HCT116 (cell line): ENCODE measurements around the gene MRAS. TPM values are rescaled to one million over a fixed set of nuclear protein-coding genes. Genes with fewer than 3 reads are reported as not detected.

ENCODE experiments used
- ATAC-seq: fragments of 200-7000 bp; cut with Tn5 transposase; 2 replicates; pipeline ENCODE4 v1.9.1; 2020; ENCODE audit warnings: mild to moderate bottlenecking, moderate library complexity
- BruUV-seq: library from RNA; stranded (reverse); fragments of 400-500 nt; replicated peaks from 2 replicates; lab custom pipeline; 2021; lab: Mats Ljungman, UMichigan
- CTCF ChIA-PET: fragments of 300-600 bp; sonication (Branson Sonifier 250); formaldehyde crosslinking; loops from one replicate; lab custom pipeline; 2021; ENCODE audit warnings: antibody characterized with exemption; lab: Charles Lee
- POLR2A ChIA-PET: fragments of 300-600, 350-600 bp; sonication (Branson Sonifier 250); formaldehyde crosslinking; loops from one replicate; lab custom pipeline; 2021; ENCODE audit warnings: antibody characterized with exemption; lab: Charles Lee
- RAD21 ChIA-PET, 2 experiments: fragments of 300-600 bp; sonication (Branson Sonifier 250); formaldehyde crosslinking; loops; one replicate each; lab custom pipeline; 2023; ENCODE audit warnings: low total read pairs in 2 of 2; ENCODE audit not compliant: uncharacterized antibody in 2 of 2, unreplicated experiment in 2 of 2, low non-redundant PET in 1 of 2; lab: Charles Lee
- DNase-seq: peaks from one replicate; pipeline ENCODE4 v3.0.0-alpha.2; 2010; ENCODE audit warnings: low read depth, low spot score
- H2AFZ ChIP-seq: fragments of 200-600 bp; shearing (Covaris generic), sonication (generic); 2 replicates; pipeline ENCODE4 v1.6.1; 2017; ENCODE audit warnings: low read depth, mixed run types, mixed read lengths, antibody characterized with exemption, low read length; ENCODE audit not compliant: poor library complexity, severe bottlenecking
- H3K27ac ChIP-seq: 2 replicates; pipeline ENCODE4 v1.5.1; 2012; ENCODE audit warnings: low read depth, low read length
- H3K27me3 ChIP-seq: fragments of 200-600 bp; sonication (generic); 2 replicates; pipeline ENCODE4 v1.6.1; 2016; ENCODE audit warnings: mixed run types, low read length, mixed read lengths; ENCODE audit not compliant: insufficient read depth
- H3K36me3 ChIP-seq, 2 experiments: fragments of 200-500 bp in 1 of 2; fragments of 200-600 bp in 1 of 2; sonication (Bioruptor generic) in 1 of 2; sonication (generic) in 1 of 2; 2 replicates each; pipeline versions ENCODE4 v1.5.1 to v1.6.1; 2014 to 2016; ENCODE audit warnings: low read length in 2 of 2, inconsistent platforms in 1 of 2, mixed read lengths in 1 of 2, mixed run types in 1 of 2; ENCODE audit not compliant: insufficient read depth in 2 of 2, control insufficient read depth in 1 of 2
- H3K4me1 ChIP-seq, 2 experiments: fragments of 200-600 bp in 1 of 2; sonication (generic) in 1 of 2; 2 replicates each; pipeline versions ENCODE4 v1.5.1 to v1.6.1; 2012 to 2017; ENCODE audit warnings: low read length in 2 of 2, inconsistent platforms in 1 of 2, mild to moderate bottlenecking in 1 of 2, mixed read lengths in 1 of 2, mixed run types in 1 of 2, moderate library complexity in 1 of 2; ENCODE audit not compliant: insufficient read depth in 2 of 2, control insufficient read depth in 1 of 2
- H3K4me2 ChIP-seq: fragments of 200-600 bp; sonication (generic); 2 replicates; pipeline ENCODE4 v1.6.1; 2017; ENCODE audit warnings: mixed run types, low read length, mixed read lengths
- H3K4me3 ChIP-seq, 2 experiments: fragments of 200-600 bp in 1 of 2; sonication (generic) in 1 of 2; replicated peaks in 1 of 2; 2 replicates each; pipeline ENCODE4 v1.5.1; 2011 to 2016; ENCODE audit warnings: low read length in 2 of 2, control low read depth in 1 of 2, low read depth in 1 of 2, mild to moderate bottlenecking in 1 of 2, mixed read lengths in 1 of 2, mixed run types in 1 of 2
- H3K79me2 ChIP-seq: fragments of 200-600 bp; sonication (generic); 2 replicates; pipeline ENCODE4 v1.6.1; 2017; ENCODE audit warnings: mild to moderate bottlenecking, mixed run types, low read length, moderate library complexity, mixed read lengths; ENCODE audit not compliant: insufficient read depth
- H3K9ac ChIP-seq: fragments of 200-600 bp; sonication (generic); 2 replicates; pipeline ENCODE4 v1.6.1; 2016; ENCODE audit warnings: low read length, mixed read lengths
- H3K9me2 ChIP-seq: fragments of 200-600 bp; sonication (generic), shearing (Covaris generic); 2 replicates; pipeline ENCODE4 v1.6.1; 2017; ENCODE audit warnings: mixed run types, mild to moderate bottlenecking, moderate library complexity; ENCODE audit not compliant: insufficient read depth
- H3K9me3 ChIP-seq, 2 experiments: fragments of 200-500 bp in 1 of 2; fragments of 200-600 bp in 1 of 2; sonication (Bioruptor generic) in 1 of 2; sonication (generic) in 1 of 2; 2 replicates each; pipeline ENCODE4 v1.6.1; 2014 to 2017; ENCODE audit warnings: low read length in 2 of 2, mixed read lengths in 2 of 2, inconsistent platforms in 1 of 2, low read depth in 1 of 2, mild to moderate bottlenecking in 1 of 2, mixed run types in 1 of 2, moderate library complexity in 1 of 2; ENCODE audit not compliant: control insufficient read depth in 1 of 2, insufficient read depth in 1 of 2
- H4K20me1 ChIP-seq: fragments of 200-600 bp; sonication (generic), shearing (Covaris generic); 2 replicates; pipeline ENCODE4 v1.6.1; 2017; ENCODE audit warnings: mixed run types, mild to moderate bottlenecking, moderate library complexity; ENCODE audit not compliant: insufficient read depth
- ELF1 ChIP-seq: IDR thresholded peaks from 2 replicates; pipeline ENCODE4 v1.6.1; 2012; ENCODE audit warnings: low read depth, borderline replicate concordance
- EZH2 ChIP-seq: fragments of 200-600 bp; sonication (generic); IDR thresholded peaks from 2 replicates; pipeline ENCODE4 v1.6.1; 2017; ENCODE audit warnings: antibody characterized with exemption, mixed run types
- EZH2phosphoT487 ChIP-seq: fragments of 200-600 bp; IDR thresholded peaks from 2 replicates; pipeline ENCODE4 v1.6.1; 2018; ENCODE audit warnings: antibody characterized with exemption, borderline replicate concordance
- FOSL1 ChIP-seq: IDR thresholded peaks from 2 replicates; pipeline ENCODE4 v1.6.1; 2012; ENCODE audit warnings: low read depth
- JUND ChIP-seq: IDR thresholded peaks from 2 replicates; pipeline ENCODE4 v1.6.1; 2012
- POLR2A ChIP-seq: IDR thresholded peaks from 2 replicates; pipeline ENCODE4 v1.7.0; 2011; ENCODE audit warnings: borderline replicate concordance; ENCODE audit not compliant: insufficient read depth, insufficient read length; ENCODE audit errors: extremely low read depth
- RAD21 ChIP-seq: IDR thresholded peaks from 2 replicates; pipeline ENCODE4 v1.6.1; 2012; ENCODE audit warnings: low read depth, mild to moderate bottlenecking
- SIN3A ChIP-seq: IDR thresholded peaks from 2 replicates; pipeline ENCODE4 v1.6.1; 2012; ENCODE audit warnings: low read depth
- SRF ChIP-seq: IDR thresholded peaks from 2 replicates; pipeline ENCODE4 v1.6.1; 2012; ENCODE audit warnings: low read depth
- TCF7L2 ChIP-seq: IDR thresholded peaks from 2 replicates; pipeline ENCODE4 v1.7.0; 2011; ENCODE audit warnings: borderline replicate concordance, inconsistent platforms; ENCODE audit not compliant: insufficient read depth, insufficient read length; ENCODE audit errors: extremely low read depth
- ZNF274 ChIP-seq: fragments of 200-500 bp; sonication (Bioruptor generic); IDR thresholded peaks from 2 replicates; pipeline ENCODE4 v1.6.1; 2014; ENCODE audit warnings: mild to moderate bottlenecking, low read depth, low read length, inconsistent platforms
- intact Hi-C: fragments of 100-400 bp; cut with micrococcal nuclease; formaldehyde crosslinking; loops from 2 replicates; pipeline ENCODE4 v1.10.0; 2022
- total RNA-seq: library from RNA; stranded (reverse); gene quantifications from one replicate; pipeline ENCODE4 v1.2.1, GENCODE V29; 2021; ENCODE audit not compliant: unreplicated experiment
- TF ChIP-seq, protein P1 (sequence below): IDR thresholded peaks from 2 replicates; pipeline ENCODE4 v1.6.1; 2012
- TF ChIP-seq, protein P2 (sequence below): IDR thresholded peaks from 2 replicates; pipeline ENCODE4 v1.6.1; 2011; ENCODE audit warnings: mild to moderate bottlenecking, low read length, moderate library complexity; ENCODE audit not compliant: insufficient replicate concordance; ENCODE audit errors: extremely low read depth
- TF ChIP-seq, protein P3 (sequence below), 3 experiments: fragments of 200-600 bp in 1 of 3; sonication (generic) in 1 of 3; IDR thresholded peaks in 2 of 3; conservative IDR thresholded peaks in 1 of 3; 2 replicates each; pipeline ENCODE4 v1.5.1; 2012 to 2017; ENCODE audit warnings: low read depth in 2 of 3, low read length in 2 of 3, antibody characterized with exemption in 1 of 3, borderline replicate concordance in 1 of 3, control low read depth in 1 of 3, mild to moderate bottlenecking in 1 of 3, mixed read lengths in 1 of 3, mixed run types in 1 of 3, moderate library complexity in 1 of 3; ENCODE audit not compliant: insufficient read depth in 1 of 3
- TF ChIP-seq, protein P4 (sequence below): IDR thresholded peaks from 2 replicates; pipeline ENCODE4 v1.6.1; 2012; ENCODE audit warnings: low read depth

Gene MRAS
- total RNA-seq, 1 experiment from 2014 or later: 13.5 TPM

DNA sequence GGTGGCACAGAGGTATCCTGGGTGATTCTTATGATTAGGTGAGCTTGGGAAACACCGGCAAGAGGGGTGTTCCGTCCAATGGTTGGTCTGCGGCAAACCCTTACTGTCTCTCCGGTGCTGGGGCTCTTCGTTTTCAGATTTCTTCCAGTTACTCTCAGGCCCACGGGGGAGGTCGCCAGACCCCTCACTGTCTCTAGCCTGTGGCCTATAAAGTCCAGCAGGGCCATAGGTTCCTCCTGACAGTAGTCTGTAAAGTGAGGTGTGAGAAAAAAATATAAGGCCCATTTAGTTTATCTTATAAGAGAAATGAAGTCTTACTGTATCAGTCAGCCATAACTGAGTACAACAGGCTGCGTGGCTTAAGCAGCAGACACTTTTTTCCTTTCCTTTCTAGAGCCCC lies 87.5 kb downstream of the MRAS start:
- TF ChIP-seq TCF7L2: no peak
- TF ChIP-seq FOSL1: no peak
- TF ChIP-seq, protein P1, sequence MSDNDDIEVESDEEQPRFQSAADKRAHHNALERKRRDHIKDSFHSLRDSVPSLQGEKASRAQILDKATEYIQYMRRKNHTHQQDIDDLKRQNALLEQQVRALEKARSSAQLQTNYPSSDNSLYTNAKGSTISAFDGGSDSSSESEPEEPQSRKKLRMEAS: no peak
- TF ChIP-seq EZH2phosphoT487: no peak
- TF ChIP-seq, protein P2, sequence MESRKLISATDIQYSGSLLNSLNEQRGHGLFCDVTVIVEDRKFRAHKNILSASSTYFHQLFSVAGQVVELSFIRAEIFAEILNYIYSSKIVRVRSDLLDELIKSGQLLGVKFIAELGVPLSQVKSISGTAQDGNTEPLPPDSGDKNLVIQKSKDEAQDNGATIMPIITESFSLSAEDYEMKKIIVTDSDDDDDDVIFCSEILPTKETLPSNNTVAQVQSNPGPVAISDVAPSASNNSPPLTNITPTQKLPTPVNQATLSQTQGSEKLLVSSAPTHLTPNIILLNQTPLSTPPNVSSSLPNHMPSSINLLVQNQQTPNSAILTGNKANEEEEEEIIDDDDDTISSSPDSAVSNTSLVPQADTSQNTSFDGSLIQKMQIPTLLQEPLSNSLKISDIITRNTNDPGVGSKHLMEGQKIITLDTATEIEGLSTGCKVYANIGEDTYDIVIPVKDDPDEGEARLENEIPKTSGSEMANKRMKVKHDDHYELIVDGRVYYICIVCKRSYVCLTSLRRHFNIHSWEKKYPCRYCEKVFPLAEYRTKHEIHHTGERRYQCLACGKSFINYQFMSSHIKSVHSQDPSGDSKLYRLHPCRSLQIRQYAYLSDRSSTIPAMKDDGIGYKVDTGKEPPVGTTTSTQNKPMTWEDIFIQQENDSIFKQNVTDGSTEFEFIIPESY: no peak
- TF ChIP-seq ZNF274: no peak
- TF ChIP-seq, protein P3, sequence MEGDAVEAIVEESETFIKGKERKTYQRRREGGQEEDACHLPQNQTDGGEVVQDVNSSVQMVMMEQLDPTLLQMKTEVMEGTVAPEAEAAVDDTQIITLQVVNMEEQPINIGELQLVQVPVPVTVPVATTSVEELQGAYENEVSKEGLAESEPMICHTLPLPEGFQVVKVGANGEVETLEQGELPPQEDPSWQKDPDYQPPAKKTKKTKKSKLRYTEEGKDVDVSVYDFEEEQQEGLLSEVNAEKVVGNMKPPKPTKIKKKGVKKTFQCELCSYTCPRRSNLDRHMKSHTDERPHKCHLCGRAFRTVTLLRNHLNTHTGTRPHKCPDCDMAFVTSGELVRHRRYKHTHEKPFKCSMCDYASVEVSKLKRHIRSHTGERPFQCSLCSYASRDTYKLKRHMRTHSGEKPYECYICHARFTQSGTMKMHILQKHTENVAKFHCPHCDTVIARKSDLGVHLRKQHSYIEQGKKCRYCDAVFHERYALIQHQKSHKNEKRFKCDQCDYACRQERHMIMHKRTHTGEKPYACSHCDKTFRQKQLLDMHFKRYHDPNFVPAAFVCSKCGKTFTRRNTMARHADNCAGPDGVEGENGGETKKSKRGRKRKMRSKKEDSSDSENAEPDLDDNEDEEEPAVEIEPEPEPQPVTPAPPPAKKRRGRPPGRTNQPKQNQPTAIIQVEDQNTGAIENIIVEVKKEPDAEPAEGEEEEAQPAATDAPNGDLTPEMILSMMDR (IDR thresholded peaks at IDR 0.05 in 2 of 3, conservative IDR thresholded peaks at IDR 0.05 in 1 of 3; ENCODE audit: borderline replicate concordance in 1 of 3, insufficient read depth in 1 of 3, low read depth in 2 of 3, low read length in 2 of 3): no peak
- no peak for TF ChIP-seq SRF
- TF ChIP-seq, protein P4, sequence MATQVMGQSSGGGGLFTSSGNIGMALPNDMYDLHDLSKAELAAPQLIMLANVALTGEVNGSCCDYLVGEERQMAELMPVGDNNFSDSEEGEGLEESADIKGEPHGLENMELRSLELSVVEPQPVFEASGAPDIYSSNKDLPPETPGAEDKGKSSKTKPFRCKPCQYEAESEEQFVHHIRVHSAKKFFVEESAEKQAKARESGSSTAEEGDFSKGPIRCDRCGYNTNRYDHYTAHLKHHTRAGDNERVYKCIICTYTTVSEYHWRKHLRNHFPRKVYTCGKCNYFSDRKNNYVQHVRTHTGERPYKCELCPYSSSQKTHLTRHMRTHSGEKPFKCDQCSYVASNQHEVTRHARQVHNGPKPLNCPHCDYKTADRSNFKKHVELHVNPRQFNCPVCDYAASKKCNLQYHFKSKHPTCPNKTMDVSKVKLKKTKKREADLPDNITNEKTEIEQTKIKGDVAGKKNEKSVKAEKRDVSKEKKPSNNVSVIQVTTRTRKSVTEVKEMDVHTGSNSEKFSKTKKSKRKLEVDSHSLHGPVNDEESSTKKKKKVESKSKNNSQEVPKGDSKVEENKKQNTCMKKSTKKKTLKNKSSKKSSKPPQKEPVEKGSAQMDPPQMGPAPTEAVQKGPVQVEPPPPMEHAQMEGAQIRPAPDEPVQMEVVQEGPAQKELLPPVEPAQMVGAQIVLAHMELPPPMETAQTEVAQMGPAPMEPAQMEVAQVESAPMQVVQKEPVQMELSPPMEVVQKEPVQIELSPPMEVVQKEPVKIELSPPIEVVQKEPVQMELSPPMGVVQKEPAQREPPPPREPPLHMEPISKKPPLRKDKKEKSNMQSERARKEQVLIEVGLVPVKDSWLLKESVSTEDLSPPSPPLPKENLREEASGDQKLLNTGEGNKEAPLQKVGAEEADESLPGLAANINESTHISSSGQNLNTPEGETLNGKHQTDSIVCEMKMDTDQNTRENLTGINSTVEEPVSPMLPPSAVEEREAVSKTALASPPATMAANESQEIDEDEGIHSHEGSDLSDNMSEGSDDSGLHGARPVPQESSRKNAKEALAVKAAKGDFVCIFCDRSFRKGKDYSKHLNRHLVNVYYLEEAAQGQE: no peak
- TF ChIP-seq POLR2A: no peak
- no peak for TF ChIP-seq ELF1
- TF ChIP-seq SIN3A: no peak
- TF ChIP-seq EZH2: no peak
- no peak for TF ChIP-seq JUND
- TF ChIP-seq RAD21: no peak
- Histone ChIP-seq H3K36me3 (no peaks in the 10 kb centered on the region), H3K27ac (no peak overlapping the region), H3K9me3 (no peaks in the 10 kb centered on the region), H3K27me3 (no peaks in the 10 kb centered on the region), H4K20me1 (no peaks in the 10 kb centered on the region), H2AFZ (no peak overlapping the region), H3K4me3 (no peak overlapping the region), H3K9me2 (no peaks in the 10 kb centered on the region), H3K4me2 (no peak overlapping the region), H3K79me2 (no peaks in the 10 kb centered on the region), H3K9ac (no peak overlapping the region), H3K4me1 (no peaks in the 10 kb centered on the region)
- ChIA-PET RAD21 (no interaction called here), POLR2A (no interaction called here), CTCF (no interaction called here)
- ATAC-seq (no peak), DNase-seq (no peak)
- intact Hi-C loops: no loop called here
- BruUV-seq: no TSS peak
